GM19455 (cell line): ENCODE measurements around the gene GPR61.

Source experiments
- ATAC-seq: cut with Tn5 transposase; IDR thresholded peaks from one replicate; pipeline ENCODE4 v1.9.1; 2021; ENCODE audit not compliant: unreplicated experiment

The GPR61 gene

DNA sequence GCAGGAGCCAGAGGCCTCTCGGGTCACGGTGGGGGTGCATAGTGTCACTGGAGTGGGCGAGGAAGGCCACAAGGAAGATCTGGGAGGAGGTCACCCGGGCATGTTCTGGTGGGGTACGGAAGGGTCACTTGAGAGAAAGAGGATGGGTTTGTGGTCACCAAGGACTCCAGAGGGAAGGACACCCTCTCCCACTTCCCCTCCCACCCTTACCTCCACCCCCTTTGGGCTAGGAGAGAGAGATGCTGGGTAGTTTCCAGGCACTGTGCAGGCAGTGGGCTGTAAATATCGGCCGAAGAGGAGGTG, 30.8 kb upstream of the GPR61 start:
- no peak for ATAC-seq

DNA sequence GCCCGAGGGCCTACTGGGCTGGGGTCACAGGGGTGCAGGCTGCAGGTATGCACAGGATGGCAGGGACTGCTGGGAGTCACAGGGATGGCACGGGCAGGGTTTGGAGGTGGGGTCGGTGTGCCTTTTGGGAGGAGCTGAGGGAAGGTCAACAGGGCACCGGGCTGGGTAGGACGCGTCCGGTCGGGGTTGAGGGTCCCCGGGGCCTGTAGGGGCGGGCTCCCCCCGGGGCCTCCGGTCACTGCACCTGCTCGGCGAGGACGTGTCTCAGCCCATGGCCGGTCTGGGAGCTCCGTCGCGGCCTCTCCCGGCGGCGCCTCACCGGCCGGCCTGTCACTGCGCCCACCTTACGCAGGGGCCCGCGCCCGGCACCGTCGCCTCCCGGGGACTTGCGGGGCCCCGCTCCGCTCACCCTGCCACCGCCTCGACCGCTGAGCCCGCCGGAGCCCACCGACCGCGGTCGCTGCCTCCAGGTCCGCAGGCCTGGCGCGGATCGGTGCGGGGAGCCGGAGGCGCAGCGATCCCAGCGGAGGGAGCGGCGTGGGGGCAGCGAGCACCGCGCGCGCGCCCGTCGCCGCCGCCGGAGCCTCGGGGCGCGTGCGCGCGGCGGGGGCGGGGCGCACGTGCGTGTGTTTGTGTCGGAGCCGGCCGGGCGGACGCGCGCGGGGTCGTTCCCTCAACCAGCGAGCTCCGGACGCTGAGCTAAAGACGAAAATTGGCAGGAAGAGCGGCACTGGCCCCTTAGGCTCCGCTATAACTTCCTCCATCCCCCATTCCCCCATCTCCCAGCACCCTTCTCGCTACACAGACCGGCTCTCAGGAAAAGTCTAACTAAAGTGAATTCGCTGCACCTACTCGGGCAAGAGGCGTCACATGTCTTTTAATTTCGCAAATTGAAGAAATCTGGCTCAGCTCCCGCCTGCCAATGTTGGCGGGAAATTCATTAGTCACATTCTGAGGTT, 30.2 kb upstream of the GPR61 start, which contains the start of gene AMIGO1:
AMIGO1 (minus strand) TSS at position 552 of the 959 bp plus-strand sequence. CDS start 815 bp downstream, outside the sequence.
- peak; percentile 57 for ATAC-seq

DNA sequence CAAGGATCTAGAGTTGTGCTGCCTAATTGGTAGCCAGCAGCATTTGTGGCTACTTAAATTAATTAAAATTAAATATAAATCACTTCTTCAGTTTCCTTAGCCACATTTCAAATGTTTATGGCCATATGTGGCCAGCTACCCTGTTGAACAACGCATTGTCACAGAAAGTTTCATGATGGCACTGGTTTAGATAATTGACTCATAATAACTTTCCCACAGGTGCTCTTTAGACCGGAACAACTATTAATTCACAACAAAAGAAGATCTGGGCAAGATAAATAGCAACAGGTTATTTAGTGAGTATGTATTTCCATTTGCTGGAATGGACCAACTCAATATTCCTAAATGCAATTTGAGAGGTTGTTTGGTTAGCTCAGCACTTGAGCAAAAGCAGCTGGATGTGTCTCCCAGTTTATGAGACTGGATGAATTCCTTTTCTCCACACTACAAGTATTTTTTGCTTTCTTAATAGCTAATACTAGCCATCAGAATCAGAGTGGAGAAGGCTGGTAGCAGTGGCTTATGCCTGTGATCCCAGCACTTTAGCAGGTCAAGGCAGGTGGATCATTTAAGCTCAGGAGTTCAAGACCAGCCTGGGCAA, 26.5 kb upstream of the GPR61 start:
- no peak for ATAC-seq

DNA sequence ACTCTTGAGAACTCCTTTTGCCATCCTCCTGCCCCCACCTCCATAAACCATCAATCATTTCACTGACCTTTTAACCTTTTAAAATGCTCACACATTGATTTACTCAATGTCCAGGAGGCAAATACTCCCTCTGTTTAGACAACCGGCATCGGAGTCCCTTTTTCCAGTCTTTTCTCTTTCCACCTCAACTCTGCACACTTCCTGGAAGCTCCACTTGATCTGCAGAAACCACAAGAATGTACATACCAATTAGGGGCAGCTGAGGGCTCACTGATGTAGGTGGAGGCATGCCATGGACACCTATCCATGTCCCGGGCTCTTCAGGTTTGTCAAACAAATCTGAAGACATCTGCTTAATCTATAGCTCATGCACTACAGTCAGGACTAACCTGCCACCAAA, 24.8 kb upstream of the GPR61 start:
- ATAC-seq: no peak

DNA sequence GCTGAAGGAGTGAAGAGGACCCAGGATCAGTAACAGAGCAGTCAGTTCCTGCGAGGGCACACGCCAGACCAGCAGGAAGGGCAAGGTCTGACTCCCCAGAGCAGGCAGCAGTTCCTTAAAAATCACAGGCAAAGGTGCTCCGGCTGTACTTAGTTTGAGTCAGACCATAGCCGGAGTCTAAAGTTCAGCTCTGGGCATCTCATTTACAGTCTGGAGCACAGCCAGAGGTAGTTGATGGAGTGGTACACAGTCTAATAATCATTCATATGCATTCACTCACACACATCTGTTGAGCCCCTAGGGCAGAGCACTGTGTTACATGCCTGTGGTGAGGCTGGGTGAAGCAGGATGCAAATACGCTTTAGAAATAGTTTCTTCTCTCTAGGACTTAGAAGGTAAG, 22.8 kb upstream of the GPR61 start:
- ATAC-seq: no peak

DNA sequence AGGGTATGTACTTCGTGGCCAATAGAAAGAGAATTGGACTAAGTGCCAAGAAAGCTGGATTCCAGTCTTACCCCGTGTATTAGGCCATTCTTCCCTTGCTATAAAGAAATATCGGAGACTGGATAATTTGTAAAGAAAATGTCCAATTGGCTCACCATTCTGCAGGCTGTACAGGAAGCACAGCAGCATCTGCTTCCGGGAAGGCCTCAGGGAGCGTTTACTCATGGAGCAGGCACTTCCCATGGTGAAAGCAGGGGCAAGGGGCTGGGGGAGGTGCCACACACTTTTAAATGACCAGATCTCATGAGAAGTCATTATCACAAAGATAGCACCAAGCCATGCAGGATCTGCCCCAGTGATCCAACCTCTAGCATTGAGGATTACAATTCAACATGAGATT, 22.3 kb upstream of the GPR61 start:
- ATAC-seq: no peak

DNA sequence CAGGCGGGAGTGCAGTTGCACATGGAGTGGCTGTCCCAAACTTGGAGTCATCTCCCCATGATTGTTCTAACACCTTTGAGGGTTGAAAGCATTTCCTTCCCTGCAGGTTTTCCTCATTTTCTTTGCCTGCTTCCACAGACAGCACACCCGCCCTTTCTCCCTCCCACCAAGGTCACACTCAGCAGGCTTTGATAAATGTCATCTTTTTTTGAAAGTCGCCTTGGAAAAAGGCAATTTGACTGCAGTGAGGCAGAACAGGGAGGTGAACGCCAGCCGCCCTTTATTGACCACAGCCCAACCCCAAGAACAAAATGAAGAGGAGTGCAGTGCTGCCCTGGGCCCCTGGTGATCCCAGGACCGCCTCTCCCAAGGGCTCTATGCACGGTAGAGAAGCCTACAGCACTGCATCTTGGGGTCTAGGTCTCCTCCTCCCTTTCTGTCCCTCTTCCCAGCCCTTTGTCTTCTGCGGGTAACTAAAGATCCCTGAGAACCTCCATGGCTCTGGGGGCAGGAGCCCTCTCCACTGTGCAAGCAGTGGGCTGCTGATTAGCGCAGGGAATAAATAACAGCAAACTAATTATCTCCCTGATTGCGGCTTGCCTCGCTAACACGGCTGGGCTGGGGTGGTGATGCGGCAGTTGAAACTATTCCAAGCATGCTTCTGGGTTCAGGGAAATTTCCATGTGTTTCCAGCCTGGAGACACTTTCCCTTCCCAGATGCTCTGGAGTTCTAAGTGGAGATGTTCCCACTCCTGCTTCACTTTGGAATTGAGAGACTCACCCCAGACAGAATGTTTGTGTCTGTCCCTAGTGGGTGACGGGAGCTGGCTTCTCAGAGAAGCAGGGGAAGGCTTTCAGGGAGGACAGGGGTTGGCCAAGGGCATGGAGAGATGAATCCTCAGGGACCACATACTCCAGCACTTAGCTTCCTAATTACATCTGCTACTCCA, 18.4 kb upstream of the GPR61 start:
- ATAC-seq: no peak

DNA sequence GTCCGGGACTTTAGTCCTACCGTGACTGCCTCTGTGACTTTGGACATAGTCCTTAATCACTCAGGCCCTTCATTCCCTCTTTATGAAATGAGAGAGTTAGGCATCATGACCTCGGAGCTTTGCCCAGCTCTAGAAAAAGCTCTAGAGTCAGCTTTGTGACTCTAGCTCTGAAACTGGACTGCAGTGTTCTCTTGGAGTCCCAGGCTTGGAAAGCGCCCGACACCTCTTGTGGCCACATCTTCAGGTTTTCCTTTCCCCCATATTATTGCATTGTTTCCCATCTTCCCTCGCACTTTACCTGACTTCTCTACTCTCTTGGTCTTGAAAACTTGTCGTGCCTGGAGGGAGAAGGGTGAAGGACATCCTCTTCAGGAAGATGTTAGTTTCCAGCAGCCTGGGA, 17.6 kb upstream of the GPR61 start:
- ATAC-seq: no peak

DNA sequence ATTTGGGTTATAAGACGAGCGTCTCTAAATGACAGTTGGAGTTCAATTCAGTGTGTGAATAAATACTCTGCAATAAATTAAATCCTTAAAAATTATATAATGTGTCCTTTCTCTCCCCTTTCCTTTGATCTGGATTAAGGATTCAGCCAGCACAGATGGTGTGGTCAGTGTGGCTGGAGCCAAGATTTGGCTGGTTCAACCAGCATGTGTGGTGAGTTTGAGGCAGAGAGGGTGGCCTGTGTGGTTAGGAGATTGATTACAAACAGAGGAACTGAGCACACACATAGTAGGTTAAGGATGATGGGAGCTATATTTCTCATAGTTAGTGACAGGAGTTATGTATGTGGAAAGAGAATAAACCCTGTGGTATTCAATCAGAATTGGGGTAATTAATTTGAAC, 16.0 kb upstream of the GPR61 start:
- ATAC-seq: no peak

DNA sequence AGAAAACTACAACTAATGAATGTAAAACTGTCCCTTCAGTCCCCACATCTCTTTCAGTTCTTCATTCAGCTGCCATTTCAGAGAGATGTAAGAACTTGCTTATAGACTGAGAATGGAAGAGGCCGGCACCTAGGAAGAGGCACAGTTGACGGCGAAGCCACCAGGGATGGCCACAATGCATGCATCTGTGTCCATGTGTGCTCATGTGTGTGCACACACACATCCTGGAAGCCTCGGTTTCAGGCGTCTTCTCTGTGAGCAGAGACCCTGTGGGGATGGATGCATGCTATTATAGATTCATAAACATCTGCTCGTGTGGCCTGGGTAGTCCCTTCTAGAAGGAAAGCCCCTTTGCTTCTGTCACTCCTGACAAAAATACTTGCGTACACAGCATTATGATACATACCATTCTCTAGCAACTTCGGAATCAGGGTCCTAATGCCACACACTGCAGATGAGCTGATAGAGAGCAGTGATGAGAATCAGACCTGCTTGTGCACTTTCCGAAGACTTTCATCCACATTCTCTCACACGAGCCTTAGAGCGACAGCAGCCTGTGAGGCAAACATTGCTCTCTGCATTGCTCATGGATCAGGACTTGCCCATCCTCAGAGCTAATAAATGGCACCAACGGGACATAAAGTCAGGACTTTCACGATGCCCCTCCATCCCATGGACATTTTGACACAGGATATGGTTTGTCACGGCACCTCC, 12.4 kb upstream of the GPR61 start:
- ATAC-seq: no peak

DNA sequence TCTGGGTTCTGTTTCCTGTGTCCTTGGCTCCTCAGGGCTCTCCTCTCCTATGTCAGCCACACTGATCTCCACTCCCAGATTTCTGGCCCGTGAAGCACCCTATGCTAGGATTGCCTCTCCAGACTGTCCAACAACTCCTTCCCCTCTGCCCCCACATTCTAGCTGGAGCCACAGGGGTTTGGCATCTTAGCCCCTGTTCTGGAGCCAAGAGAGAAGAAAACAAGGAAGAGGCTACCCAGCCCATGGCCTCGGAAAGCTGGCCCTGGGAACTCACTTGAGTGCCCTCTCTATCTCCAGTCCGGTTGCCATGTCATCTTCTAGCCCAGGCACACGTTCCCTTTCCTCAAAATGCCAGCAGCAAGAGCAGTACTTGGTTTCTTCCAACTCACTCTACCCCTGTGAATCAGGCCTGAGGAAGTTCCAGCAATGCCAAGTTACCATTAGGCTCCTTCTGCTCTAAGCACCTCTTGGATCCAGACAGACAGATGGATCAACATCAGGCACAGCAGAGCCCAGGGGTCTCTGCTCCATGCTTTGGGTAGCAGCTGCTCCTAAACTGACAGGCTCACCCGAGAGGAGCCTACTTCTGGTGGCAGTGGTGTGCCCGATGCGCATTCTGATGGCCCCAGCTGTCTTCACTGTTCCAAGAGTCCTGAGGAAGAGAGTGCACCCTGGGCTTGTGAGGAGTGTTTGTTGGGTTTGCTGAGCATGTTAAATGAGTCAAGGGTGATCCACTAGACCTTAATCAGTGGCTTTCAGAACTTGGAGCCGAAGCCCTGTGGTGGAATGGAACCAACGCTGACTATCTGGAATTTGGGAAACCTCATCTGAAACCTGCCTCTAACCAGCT, 11.6 kb upstream of the GPR61 start:
- no peak for ATAC-seq

DNA sequence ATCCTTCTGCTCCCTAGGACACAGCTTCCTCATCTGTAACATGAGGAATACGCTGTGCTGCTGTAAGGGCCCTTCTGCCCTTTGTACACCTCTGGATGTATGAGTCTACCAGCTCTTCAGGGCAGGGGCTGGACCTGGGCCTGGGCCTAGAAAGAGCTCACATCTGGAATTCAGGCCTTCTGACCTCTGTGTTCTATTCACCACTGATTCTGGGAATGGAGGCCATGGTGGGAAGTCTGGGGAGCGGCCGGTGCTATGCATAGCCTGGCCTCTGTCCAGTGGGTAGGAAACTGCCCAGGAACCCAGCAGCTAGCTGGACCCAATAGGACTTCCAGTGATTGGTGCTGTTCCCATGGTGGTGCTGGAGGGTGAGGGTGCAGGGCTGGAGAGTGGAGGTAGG, 11.0 kb upstream of the GPR61 start:
- no peak for ATAC-seq

DNA sequence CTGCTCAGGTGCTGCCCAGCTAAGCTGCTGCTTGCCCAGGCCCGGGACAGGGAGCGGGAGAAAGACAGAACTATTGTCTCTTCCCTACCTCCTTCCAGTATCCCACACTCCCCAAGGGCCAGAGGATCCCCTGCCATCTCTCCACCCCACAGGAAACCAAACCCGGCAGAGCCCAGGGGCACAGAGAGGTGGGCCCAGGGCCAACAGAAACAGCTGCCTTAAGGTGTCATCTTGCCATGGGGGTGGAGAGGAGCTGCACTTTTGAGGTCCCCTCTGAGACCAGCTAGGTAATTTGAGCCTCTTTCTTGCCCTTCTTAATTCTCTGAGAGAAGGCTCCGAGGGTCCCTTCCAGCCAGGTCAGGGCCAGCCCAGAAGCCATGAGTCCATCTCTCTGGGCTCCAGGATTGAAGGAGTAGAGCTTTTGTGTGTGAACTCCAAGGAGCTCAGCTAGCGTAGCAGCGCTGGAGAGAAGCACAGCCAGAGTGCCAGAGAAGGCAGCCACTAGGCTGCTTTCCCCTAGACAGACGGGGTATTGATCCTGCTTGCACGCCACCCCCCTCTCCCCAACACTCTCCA, 9.7 kb upstream of the GPR61 start:
- ATAC-seq: no peak

DNA sequence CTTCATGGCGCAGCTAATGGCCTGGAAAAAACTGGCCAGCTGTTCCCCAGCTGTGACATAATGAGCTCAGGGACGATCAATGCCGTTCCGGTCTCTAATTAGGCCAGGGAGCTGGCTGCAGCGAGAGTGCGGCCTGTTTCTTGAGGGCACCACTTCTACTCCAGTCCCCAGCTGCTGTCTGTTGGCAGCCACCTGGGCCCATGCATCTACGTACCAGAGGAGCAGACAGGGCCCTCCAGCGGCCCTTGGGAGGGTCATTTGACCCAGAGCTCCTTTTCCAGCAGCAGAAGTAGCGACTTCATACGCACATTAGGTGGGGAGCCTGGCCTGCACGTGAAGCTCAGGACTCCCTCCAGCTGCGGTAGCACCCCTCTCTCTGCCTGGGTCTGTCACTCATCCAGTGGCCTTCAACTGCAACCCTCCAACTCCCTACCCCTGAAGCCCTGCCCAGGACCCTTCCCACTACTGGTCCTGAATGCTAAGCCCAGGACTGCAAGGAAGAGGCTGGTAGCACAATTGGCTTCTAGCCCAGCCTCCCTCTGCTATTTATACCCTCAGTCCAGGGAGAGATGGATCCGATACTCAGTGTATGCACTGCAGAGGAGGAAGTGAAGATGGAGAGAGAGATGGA, 9.1 kb upstream of the GPR61 start:
- no peak for ATAC-seq

DNA sequence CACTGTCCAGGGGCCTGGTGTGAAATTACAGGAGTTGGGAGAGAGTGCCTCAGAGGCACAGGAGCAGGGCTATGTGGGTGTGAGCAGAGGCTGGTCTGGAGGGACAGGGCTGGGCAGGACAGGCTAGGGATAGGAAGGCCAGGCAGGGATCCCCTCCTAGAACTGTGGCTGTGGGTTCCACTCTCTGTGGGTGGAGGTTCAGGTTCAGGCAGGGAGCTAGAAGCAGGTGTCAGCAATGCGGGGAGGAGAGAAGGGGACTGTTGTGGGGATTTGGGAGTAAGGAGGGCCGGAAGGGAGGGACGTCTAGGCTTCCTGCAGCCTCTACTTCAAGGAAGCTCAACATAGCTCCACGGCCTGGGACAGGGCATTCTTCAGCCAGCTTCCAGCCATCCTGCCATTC, 8.3 kb upstream of the GPR61 start:
- ATAC-seq: no peak

DNA sequence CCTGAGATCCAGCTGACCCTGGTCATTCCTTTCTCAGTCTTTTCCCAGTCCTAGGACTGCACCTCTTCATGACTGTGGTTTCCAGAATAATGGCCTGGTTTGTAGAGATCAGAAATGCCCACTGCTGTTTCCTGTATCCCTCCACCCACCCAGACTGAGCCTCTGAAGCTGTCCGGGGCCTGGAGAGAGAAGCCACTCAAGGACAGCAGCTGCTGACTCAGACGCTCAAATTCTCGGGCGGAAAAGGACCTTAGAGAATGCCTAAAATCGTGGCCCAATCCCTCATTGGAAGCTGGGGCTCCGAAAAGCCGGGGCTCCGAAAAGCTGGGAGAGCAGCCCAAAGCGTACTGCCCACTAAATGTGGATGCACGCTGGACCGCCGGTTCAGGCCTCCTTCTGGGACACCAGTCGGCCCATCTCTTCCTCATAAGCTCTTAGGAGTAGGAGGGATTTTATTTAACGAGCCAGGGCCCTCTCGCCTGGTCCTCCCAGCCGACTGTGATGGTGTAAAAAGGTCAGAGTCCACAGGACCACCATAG, 7.8 kb upstream of the GPR61 start:
- no peak for ATAC-seq

DNA sequence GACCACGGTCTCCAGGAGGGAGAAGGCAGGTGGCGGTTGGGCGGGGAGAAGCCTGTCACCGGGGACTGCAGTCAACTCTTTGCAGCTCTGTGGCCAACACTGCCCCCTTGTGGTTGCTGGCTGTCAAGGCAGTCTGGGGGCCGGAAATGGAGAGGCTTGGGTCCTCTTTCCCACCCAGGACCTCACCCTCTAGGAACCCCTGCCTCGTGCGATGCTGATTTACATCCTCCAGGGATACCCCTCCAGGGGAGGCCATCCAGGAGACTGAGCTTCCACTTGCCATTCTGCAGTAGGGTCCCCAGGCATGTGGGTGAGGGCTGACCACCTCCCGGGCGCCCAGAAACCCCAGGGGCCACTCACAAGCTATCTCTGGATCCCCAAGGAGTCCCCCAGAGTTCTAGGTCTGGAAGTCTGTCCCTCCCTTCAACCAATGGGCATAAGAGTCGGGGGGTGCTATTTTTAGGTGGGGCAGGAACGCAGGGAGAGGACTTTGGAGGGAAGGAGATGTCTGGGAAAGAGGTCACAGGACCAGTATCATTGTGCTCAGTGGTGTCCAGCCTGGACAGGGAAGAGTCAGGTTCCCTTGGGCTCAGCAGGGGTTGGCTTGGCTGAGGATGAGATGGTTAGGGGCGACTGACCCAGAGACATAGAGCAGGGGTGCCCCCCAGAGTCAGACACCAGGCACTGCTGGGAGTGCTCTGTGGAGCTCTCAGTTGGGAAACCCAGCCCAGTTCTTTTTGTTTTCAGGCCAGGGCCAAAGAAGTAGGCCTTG, 7.1 kb upstream of the GPR61 start:
- peak; percentile 71 for ATAC-seq

DNA sequence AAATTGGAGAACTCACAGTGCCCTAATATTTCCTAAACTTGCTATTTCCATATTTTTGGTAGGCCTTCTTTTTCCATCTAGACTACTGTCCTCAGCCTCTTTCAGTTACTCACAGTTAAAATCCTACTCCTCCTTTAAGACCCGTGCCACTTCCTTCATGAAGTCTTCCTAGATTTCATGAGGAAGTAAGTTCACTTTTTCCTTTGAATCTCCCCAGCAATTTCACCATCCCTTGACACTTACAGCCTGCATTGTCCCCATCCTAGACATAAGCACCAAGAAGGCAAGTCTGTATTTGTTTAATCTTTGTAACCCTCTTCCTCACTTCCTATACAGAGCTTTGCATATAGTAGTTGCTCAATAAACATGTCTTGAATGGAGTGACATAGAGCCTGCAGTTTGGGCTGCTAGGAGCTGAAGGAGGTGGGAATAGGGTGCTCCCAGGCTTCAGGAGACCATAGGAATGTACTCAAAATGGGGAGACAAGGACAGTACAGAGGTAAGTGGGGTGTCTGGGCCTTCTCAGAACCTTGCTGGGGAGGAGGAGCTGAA, 5.3 kb upstream of the GPR61 start:
- no peak for ATAC-seq
